ENCODE measurements around the gene NKRF.

DNA sequence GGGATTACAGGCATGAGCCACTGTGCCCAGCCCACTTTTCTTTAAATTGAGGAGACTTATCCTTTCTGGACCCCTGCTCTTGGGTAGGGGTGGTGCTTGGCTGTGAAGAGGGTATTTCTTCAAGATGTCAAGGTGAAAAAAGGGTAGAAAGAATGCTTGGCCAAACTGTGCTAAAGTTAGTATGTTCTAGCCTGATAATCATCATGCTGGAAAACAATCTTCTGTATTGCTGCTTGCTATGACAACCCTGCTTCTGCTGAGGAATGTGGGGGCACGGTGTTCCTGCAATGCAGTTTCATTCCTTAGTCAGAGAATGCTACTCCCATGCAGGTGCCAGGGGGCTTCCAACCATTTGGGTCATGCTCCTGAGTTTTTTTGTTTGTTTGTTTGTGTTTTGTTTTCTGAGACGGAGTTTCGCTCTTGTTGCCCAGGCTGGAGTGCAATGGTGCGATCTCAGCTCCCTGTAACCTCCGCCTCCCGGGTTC lies 35.8 kb downstream of the NKRF start:
- TF ChIP-seq POLR2A (IDR thresholded peaks at IDR 0.05) (no peak), CTCF (IDR thresholded peaks at IDR 0.05) (no peak)

Data from Peyer's patch (tissue), 4 donors.